OCI-LY7 (cell line): ENCODE measurements around the gene DDX25.

ENCODE experiments used
- EZH2phosphoT487 ChIP-seq: fragments of 200-600 bp; sonication (generic); IDR thresholded peaks from 2 replicates; pipeline ENCODE4 v1.6.1; 2018; ENCODE audit warnings: low read depth, borderline replicate concordance, mild to moderate bottlenecking, mixed run types, antibody characterized with exemption, low read length, moderate library complexity, mixed read lengths
- TF ChIP-seq, protein P1 (sequence below): fragments of 200-600 bp; sonication (generic); conservative IDR thresholded peaks from 2 replicates; pipeline ENCODE4 v1.5.1; 2014; ENCODE audit warnings: mild to moderate bottlenecking, antibody characterized with exemption, low read length, moderate library complexity, mixed read lengths

- TF ChIP-seq, protein P1, sequence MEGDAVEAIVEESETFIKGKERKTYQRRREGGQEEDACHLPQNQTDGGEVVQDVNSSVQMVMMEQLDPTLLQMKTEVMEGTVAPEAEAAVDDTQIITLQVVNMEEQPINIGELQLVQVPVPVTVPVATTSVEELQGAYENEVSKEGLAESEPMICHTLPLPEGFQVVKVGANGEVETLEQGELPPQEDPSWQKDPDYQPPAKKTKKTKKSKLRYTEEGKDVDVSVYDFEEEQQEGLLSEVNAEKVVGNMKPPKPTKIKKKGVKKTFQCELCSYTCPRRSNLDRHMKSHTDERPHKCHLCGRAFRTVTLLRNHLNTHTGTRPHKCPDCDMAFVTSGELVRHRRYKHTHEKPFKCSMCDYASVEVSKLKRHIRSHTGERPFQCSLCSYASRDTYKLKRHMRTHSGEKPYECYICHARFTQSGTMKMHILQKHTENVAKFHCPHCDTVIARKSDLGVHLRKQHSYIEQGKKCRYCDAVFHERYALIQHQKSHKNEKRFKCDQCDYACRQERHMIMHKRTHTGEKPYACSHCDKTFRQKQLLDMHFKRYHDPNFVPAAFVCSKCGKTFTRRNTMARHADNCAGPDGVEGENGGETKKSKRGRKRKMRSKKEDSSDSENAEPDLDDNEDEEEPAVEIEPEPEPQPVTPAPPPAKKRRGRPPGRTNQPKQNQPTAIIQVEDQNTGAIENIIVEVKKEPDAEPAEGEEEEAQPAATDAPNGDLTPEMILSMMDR = no peak
- TF ChIP-seq EZH2phosphoT487 = no peak
Measured at GRCh38 chr11:125952973-125953372, 48.7 kb downstream of the DDX25 start.
